H1 (cell line): Measurements from ENCODE around the gene RORB. TPM values are rescaled to one million over a fixed set of nuclear protein-coding genes. Genes with fewer than 3 reads are reported as not detected.

Experiments used
- BCL11A ChIP-seq, 2 experiments: IDR thresholded peaks; one replicate each; pipeline ENCODE4 v1.6.1; 2011; ENCODE audit warnings: low read depth in 2 of 2, low read length in 2 of 2, mild to moderate bottlenecking in 2 of 2
- CBX8 ChIP-seq: fragments of 300-800, 300-1000 bp; sonication (generic); IDR thresholded peaks from 2 replicates; pipeline ENCODE4 v1.7.1; 2016; ENCODE audit warnings: low read depth, low read length, borderline replicate concordance
- CTBP2 ChIP-seq: IDR thresholded peaks from 2 replicates; pipeline ENCODE4 v1.7.0; 2011; ENCODE audit warnings: borderline replicate concordance, mild to moderate bottlenecking, moderate library complexity, mixed read lengths, low read length; ENCODE audit not compliant: insufficient read depth, insufficient read length
- EP300 ChIP-seq, 2 experiments: IDR thresholded peaks; 1 replicate in 1 of 2; 2 replicates in 1 of 2; pipeline ENCODE4 v1.6.1; 2011 to 2012; ENCODE audit warnings: low read depth in 2 of 2, low read length in 2 of 2, mild to moderate bottlenecking in 2 of 2, borderline replicate concordance in 1 of 2, inconsistent platforms in 1 of 2, moderate library complexity in 1 of 2
- GABPA ChIP-seq: IDR thresholded peaks from 2 replicates; pipeline ENCODE4 v1.6.1; 2011; ENCODE audit warnings: mild to moderate bottlenecking, low read length, moderate library complexity, borderline replicate concordance; ENCODE audit not compliant: insufficient read depth
- GTF2F1 ChIP-seq: IDR thresholded peaks from 2 replicates; pipeline ENCODE4 v1.6.1; 2012; ENCODE audit warnings: low read depth, low read length, improper control_type of control experiment, borderline replicate concordance
- HDAC6 ChIP-seq: IDR thresholded peaks from one replicate; pipeline ENCODE4 v1.7.1; 2012; ENCODE audit warnings: low read depth, mild to moderate bottlenecking, inconsistent platforms, low read length, moderate library complexity
- KDM1A ChIP-seq: fragments of 200-600, 300-600 bp; sonication (generic); IDR thresholded peaks from 2 replicates; pipeline ENCODE4 v1.7.1; 2016; ENCODE audit warnings: mild to moderate bottlenecking, low read length, borderline replicate concordance
- PHF8 ChIP-seq: fragments of 200-600 bp; sonication (generic); conservative IDR thresholded peaks from 2 replicates; pipeline ENCODE4 v1.7.1; 2012; ENCODE audit warnings: low read depth, mild to moderate bottlenecking, inconsistent platforms, low read length, moderate library complexity
- RAD21 ChIP-seq, 2 experiments: IDR thresholded peaks in 1 of 2; conservative IDR thresholded peaks in 1 of 2; 2 replicates each; pipeline ENCODE4 v1.6.1; 2011; ENCODE audit warnings: low read depth in 2 of 2, low read length in 2 of 2, improper control_type of control experiment in 1 of 2, inconsistent platforms in 1 of 2, mild to moderate bottlenecking in 1 of 2, moderate library complexity in 1 of 2
- RBBP5 ChIP-seq: IDR thresholded peaks from 2 replicates; pipeline ENCODE4 v1.7.1; 2012; ENCODE audit warnings: low read depth, mild to moderate bottlenecking, inconsistent platforms, low read length, moderate library complexity, borderline replicate concordance
- RXRA ChIP-seq: IDR thresholded peaks from 2 replicates; pipeline ENCODE4 v1.6.1; 2011; ENCODE audit warnings: low read depth, mild to moderate bottlenecking, low read length, moderate library complexity; ENCODE audit not compliant: insufficient read depth
- SIN3A ChIP-seq, 2 experiments: IDR thresholded peaks in 1 of 2; conservative IDR thresholded peaks in 1 of 2; 2 replicates each; pipeline ENCODE4 v1.6.1; 2011 to 2012; ENCODE audit warnings: low read length in 2 of 2, improper control_type of control experiment in 1 of 2, low read depth in 1 of 2, mild to moderate bottlenecking in 1 of 2
- SIX5 ChIP-seq: IDR thresholded peaks from 2 replicates; pipeline ENCODE4 v1.6.1; 2011; ENCODE audit warnings: mild to moderate bottlenecking, low read depth, low read length
- SP2 ChIP-seq: IDR thresholded peaks from 2 replicates; pipeline ENCODE4 v1.6.1; 2012; ENCODE audit warnings: mild to moderate bottlenecking, low read length, inconsistent platforms
- SP4 ChIP-seq: IDR thresholded peaks from 2 replicates; pipeline ENCODE4 v1.6.1; 2012; ENCODE audit warnings: low read length, inconsistent platforms
- TAF7 ChIP-seq: optimal IDR thresholded peaks from 2 replicates; pipeline ENCODE3; 2011; ENCODE audit warnings: low read depth, mild to moderate bottlenecking, inconsistent platforms, low read length, moderate library complexity, borderline replicate concordance
- YY1 ChIP-seq: IDR thresholded peaks from 2 replicates; pipeline ENCODE4 v1.6.1; 2011; ENCODE audit warnings: low read depth, mild to moderate bottlenecking, low read length
- polyA plus RNA-seq, 7 experiments: library from polyadenylated mRNA; depleted of rRNA in 3 of 7; stranded (reverse) in 5 of 7; unstranded in 2 of 7; fragments of >200 nt in 5 of 7; fragments of 200-250 nt in 2 of 7; gene quantifications; 1 replicate in 5 of 7; 2 replicates in 1 of 7; 4 replicates in 1 of 7; pipeline versions ENCODE4 v1.2.1 to v1.2.3, GENCODE V29; 2011 to 2013; ENCODE audit warnings: missing spikeins in 2 of 7, mixed read lengths in 2 of 7
- total RNA-seq: library from RNA; stranded (reverse); fragmentation: NEBNext Ultra II Directional; extraction: Animal tissue kit (Norgen Biotek cat#: 25700); gene quantifications from 2 replicates; pipeline ENCODE4 v1.2.1, GENCODE V29; 2021
- TF ChIP-seq, protein P1 (sequence below): IDR thresholded peaks from 2 replicates; pipeline ENCODE4 v1.6.1; 2011; ENCODE audit warnings: low read depth, mild to moderate bottlenecking, low read length; ENCODE audit not compliant: insufficient read depth
- TF ChIP-seq, protein P2 (sequence below): IDR thresholded peaks from 2 replicates; pipeline ENCODE4 v1.6.1; 2012; ENCODE audit warnings: inconsistent platforms

The RORB gene
- total and polyA plus RNA-seq, 2 of the 8 experiments (the other 6 are each of a cell fraction or from before 2014, with no cell fraction given) = 2.3 to 7.1 TPM

DNA sequence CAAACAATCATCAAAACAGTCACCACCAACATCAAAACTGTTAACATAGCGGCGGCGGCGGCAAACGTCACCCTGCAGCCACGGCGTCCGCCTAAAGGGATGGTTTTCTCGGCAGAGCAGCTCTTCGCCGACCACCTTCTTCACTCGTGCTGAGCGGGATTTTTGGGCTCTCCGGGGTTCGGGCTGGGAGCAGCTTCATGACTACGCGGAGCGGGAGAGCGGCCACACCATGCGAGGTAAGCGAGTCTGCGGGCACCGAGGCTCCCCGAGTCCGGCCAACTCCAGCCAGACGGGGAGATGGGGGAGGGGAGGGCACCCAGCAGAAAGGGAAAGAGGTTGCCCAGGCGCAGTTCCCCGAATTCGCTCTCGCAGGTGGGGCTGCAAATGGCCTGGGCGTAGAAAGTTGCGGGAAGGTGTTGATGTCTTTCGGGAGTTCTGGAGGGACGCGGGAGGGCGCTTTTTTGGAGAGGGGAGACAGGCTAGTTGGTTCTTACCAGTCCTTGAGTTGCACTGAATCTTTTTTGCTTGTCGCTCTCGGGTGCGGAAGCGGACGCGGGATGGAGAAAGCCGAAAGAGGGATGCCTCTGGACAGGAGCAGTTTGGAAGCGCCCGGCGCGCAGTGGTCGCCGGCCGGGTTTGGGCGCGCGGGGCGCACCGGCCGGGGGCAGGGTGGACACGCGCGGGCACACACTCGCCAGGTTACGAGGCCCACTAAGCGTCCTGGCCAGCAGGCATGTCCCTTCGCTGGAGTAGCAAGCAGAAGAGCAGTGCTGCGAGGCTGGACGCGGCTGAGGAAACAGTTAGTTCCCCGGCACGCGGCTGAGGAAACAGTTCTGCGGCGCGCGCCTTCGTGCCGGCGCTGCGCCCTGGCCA is 849 bp downstream of the RORB start (continued):
- TF ChIP-seq SP4 = no peak
- TF ChIP-seq BCL11A (IDR thresholded peaks at IDR 0.05; ENCODE audit: low read depth in 2 of 2, low read length in 2 of 2) = no peak
- TF ChIP-seq GTF2F1 = no peak
- no peak for TF ChIP-seq HDAC6
- TF ChIP-seq SP2 = no peak
- no peak for TF ChIP-seq RAD21 (IDR thresholded peaks at IDR 0.05 in 1 of 2, conservative IDR thresholded peaks at IDR 0.05 in 1 of 2; ENCODE audit: low read depth in 2 of 2, low read length in 2 of 2)
- no peak for TF ChIP-seq GABPA
- TF ChIP-seq YY1 = no peak
- no peak for TF ChIP-seq CBX8
- no peak for TF ChIP-seq SIN3A (conservative IDR thresholded peaks at IDR 0.05 in 1 of 2, IDR thresholded peaks at IDR 0.05 in 1 of 2; ENCODE audit: low read depth in 1 of 2, low read length in 2 of 2)
- no peak; the same call in 1 of the 2 replicates for TF ChIP-seq KDM1A
- TF ChIP-seq EP300 (IDR thresholded peaks at IDR 0.05; ENCODE audit: borderline replicate concordance in 1 of 2, low read depth in 2 of 2, low read length in 2 of 2) = no peak
- TF ChIP-seq, protein P1, sequence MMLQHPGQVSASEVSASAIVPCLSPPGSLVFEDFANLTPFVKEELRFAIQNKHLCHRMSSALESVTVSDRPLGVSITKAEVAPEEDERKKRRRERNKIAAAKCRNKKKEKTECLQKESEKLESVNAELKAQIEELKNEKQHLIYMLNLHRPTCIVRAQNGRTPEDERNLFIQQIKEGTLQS = no peak
- TF ChIP-seq RBBP5 = peak; percentile 82; the same call in 1 of the 2 replicates
- TF ChIP-seq CTBP2 = no peak
- TF ChIP-seq TAF7 = peak; percentile 19
- TF ChIP-seq PHF8 = no peak
- no peak for TF ChIP-seq RXRA
- no peak for TF ChIP-seq SIX5
- TF ChIP-seq, protein P2, sequence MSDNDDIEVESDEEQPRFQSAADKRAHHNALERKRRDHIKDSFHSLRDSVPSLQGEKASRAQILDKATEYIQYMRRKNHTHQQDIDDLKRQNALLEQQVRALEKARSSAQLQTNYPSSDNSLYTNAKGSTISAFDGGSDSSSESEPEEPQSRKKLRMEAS = peak; percentile 98
